Thyroid gland (tissue), 4 donors: ENCODE data around the gene MAST4.

Source experiments
- CTCF ChIP-seq, 6 experiments: fragments of 200-600 bp in 3 of 6; fragments of 450-650 bp in 3 of 6; sonication (generic) in 3 of 6; IDR thresholded peaks; one replicate each; pipeline ENCODE4 v1.5.1; 2016 to 2019; ENCODE audit warnings: antibody characterized with exemption in 6 of 6, mild to moderate bottlenecking in 2 of 6, inconsistent platforms in 1 of 6, moderate library complexity in 1 of 6
- POLR2A ChIP-seq, 2 donors: fragments of 450-650 bp; IDR thresholded peaks; one replicate each; pipeline ENCODE4 v1.6.1; 2017; ENCODE audit warnings: antibody characterized with exemption in 2 of 2, mild to moderate bottlenecking in 2 of 2, moderate library complexity in 1 of 2

GRCh38 chr5:66880401-66880800 is 284.2 kb downstream of the MAST4 start:
- TF ChIP-seq CTCF (IDR thresholded peaks at IDR 0.05) (no peak), POLR2A (IDR thresholded peaks at IDR 0.05) (no peak)
